ENCODE data around the gene HNRNPUL2. TPM values are rescaled to one million over a fixed set of nuclear protein-coding genes. Genes with fewer than 3 reads are reported as not detected.

Gene HNRNPUL2
- total and polyA plus RNA-seq, 3 donors from 2014 or later, result 31.8 to 42.9 (median 42.5) TPM

DNA sequence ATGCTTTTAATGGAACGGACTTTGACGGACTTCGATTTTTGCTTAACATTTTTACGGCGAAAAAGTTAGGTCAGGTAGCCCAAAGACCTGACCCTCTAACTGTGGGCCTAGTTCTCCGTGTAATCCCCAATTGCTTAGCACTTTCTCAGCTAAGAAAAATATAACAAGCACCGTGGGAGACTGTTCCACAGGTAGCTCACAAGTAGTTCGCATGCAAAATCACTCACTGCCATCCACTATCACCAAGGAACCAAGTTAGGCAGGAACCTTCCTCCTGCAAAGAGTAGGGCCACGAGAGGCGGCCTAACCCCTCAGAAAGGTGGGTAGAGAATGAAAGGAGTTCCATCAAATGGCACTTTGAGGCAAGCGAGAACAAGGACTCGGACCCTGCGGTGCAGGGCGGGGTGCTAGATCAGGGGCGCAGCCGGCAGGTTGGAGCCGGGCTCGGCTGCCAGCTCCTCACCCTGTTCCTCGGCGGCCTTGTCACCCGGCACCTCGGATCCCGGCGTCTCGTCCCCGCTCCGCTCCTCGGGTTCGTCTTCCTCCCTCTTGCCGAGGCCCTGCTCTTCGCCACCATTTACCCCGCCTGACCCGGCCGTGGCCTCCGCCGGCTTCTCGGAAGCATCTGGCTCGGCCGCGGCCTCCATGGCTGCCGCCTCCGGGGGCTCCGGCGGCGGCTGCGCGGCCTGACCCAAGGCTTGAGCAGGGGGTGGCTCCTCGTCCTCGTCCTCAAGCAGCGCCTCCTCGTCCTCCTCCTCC lies 922 bp downstream of the HNRNPUL2 start:
- Histone ChIP-seq H3K36me3 (ENCODE audit: low read depth, missing control alignments) (no peaks in the 10 kb centered on the region), H3K9me3 (no peaks in the 10 kb centered on the region), H3K4me3 (peak overlapping the region; percentile 90 to 93), H3K27ac (peak overlapping the region; percentile 82 to 96), H3K4me1 (peaks cover 26% of the 10 kb centered on the region), H3K27me3 (no peaks in the 10 kb centered on the region)
- intact Hi-C loops (cut with DNase I; ENCODE audit: low total_unique reads), result no loop called here
- WGBS, 2 donors, result 0% methylated on average over 17 to 20 of the region's 51 CpGs
- TF ChIP-seq, protein P1, sequence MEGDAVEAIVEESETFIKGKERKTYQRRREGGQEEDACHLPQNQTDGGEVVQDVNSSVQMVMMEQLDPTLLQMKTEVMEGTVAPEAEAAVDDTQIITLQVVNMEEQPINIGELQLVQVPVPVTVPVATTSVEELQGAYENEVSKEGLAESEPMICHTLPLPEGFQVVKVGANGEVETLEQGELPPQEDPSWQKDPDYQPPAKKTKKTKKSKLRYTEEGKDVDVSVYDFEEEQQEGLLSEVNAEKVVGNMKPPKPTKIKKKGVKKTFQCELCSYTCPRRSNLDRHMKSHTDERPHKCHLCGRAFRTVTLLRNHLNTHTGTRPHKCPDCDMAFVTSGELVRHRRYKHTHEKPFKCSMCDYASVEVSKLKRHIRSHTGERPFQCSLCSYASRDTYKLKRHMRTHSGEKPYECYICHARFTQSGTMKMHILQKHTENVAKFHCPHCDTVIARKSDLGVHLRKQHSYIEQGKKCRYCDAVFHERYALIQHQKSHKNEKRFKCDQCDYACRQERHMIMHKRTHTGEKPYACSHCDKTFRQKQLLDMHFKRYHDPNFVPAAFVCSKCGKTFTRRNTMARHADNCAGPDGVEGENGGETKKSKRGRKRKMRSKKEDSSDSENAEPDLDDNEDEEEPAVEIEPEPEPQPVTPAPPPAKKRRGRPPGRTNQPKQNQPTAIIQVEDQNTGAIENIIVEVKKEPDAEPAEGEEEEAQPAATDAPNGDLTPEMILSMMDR (IDR thresholded peaks at IDR 0.05), result no peak
- TF ChIP-seq POLR2A (IDR thresholded peaks at IDR 0.05), result no peak
- no peak for DNase-seq

DNA sequence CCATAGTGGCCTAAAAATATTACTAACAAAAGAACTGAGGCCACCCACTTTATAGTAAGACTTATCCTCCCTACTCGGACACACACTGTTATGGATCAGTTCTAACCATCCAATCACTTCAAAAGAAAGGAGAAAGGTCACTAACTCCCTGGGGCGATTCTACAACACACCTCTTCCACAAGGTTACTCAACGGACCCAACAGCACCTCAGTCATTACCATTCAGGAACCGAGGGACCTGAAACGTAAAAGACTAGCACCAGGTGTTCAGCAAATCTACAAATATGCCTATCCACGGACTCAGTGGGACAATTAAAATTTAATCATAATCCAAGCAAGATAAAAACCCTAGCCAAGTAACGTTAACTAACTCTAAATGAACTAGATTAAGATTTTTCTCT lies 1.6 kb downstream of the HNRNPUL2 start:
- DNase-seq, result no peak
- peaks cover 24% of the 10 kb centered on the region for H3K4me1 ChIP-seq
- TF ChIP-seq, protein P1 (IDR thresholded peaks at IDR 0.05), result no peak
- no peak for TF ChIP-seq POLR2A (IDR thresholded peaks at IDR 0.05)
- H3K27me3 ChIP-seq, result no peaks in the 10 kb centered on the region
- intact Hi-C loops (cut with DNase I; ENCODE audit: low total_unique reads), result no loop called here
- H3K36me3 ChIP-seq (ENCODE audit: low read depth, missing control alignments), result no peaks in the 10 kb centered on the region
- H3K9me3 ChIP-seq, result no peaks in the 10 kb centered on the region
- H3K4me3 ChIP-seq, result peak overlapping the region; percentile 90 to 93
- WGBS, 2 donors, result 0% methylated on average over 7 of the region's 7 CpGs
- H3K27ac ChIP-seq, result peak overlapping the region; percentile 82 to 96

DNA sequence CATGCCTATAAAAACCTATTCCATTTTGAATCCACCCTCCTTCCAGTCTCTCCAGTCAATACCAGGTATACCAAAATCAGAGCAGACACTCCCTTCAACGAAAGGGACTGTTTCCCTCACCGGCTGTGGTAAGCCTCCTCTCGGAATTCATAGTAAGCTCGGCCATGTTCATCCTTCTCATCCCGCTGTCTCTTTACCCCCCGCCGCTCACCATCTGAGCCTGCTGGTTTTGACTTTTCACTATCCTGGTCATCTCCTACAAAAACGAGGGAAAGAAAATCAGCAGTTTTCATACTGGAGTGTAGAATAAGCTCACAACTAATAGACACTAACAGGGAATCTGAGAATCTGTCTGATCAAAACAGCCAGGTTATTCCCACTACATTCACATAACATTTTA lies 3.1 kb downstream of the HNRNPUL2 start:
- H3K27me3 ChIP-seq, result no peaks in the 10 kb centered on the region
- TF ChIP-seq, protein P1 (IDR thresholded peaks at IDR 0.05), result no peak
- TF ChIP-seq POLR2A (IDR thresholded peaks at IDR 0.05), result no peak
- WGBS, 2 donors, result 34 to 50% methylated on average over 8 of the region's 8 CpGs
- no peak overlapping the region for H3K27ac ChIP-seq
- no peaks in the 10 kb centered on the region for H3K36me3 ChIP-seq (ENCODE audit: low read depth, missing control alignments)
- no peaks in the 10 kb centered on the region for H3K9me3 ChIP-seq
- intact Hi-C loops (cut with DNase I; ENCODE audit: low total_unique reads), result no loop called here
- no peak overlapping the region for H3K4me3 ChIP-seq
- DNase-seq, result no peak
- H3K4me1 ChIP-seq, result peaks cover 12% of the 10 kb centered on the region

DNA sequence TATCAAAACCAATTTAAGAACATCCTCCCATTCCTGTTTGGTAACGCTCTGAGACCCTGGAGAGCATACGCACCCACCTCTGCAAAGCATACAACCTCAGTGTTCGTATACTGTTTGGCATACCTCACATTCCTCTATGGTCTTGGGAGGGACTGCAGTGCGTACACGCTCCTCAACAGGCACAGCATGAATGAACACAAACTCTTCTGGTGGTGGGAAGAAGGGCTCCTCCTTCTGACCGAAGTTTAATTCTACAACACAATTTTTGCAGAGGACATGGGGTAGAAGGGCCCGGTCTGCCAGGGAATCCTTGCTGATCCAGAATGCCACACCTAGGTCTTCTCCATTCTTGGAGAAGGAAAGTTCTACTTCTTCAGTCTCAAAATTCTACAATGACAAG lies 5.3 kb downstream of the HNRNPUL2 start:
- Histone ChIP-seq H3K4me1 (peaks cover 12% of the 10 kb centered on the region), H3K4me3 (no peak overlapping the region), H3K9me3 (no peaks in the 10 kb centered on the region), H3K36me3 (ENCODE audit: low read depth, missing control alignments) (no peaks in the 10 kb centered on the region), H3K27ac (no peak overlapping the region), H3K27me3 (no peaks in the 10 kb centered on the region)
- TF ChIP-seq, protein P1 (IDR thresholded peaks at IDR 0.05), result no peak
- no peak for TF ChIP-seq POLR2A (IDR thresholded peaks at IDR 0.05)
- 77 to 85% methylated on average over 7 of the region's 7 CpGs for WGBS, 2 donors
- intact Hi-C loops (cut with DNase I; ENCODE audit: low total_unique reads), result no loop called here
- DNase-seq, result no peak

Data from testis (tissue), 3 donors.